Neural crest cell (in vitro differentiated cells): ENCODE measurements around the gene CTTN. TPM values are rescaled to one million over a fixed set of nuclear protein-coding genes. Genes with fewer than 3 reads are reported as not detected.
A peak's percentile ranks its signal among the peaks of the same experiment; 100 is the strongest.

Experiments used
- DNase-seq: peaks from one replicate; pipeline ENCODE4 v3.0.0; 2021; ENCODE audit warnings: low read depth, mixed read lengths, low spot score
- H3K27ac Mint-ChIP-seq: one replicate; pipeline ENCODE4 v1.8.0; 2021; ENCODE audit warnings: mild to moderate bottlenecking, mixed read lengths; ENCODE audit not compliant: unreplicated experiment
- H3K27me3 Mint-ChIP-seq: 2 replicates; pipeline ENCODE4 v1.8.0; 2021; ENCODE audit warnings: low read depth, mild to moderate bottlenecking, mixed read lengths
- H3K36me3 Mint-ChIP-seq: 2 replicates; pipeline ENCODE4 v1.8.0; 2021; ENCODE audit warnings: low read depth, mild to moderate bottlenecking, mixed read lengths
- H3K4me1 Mint-ChIP-seq: 2 replicates; pipeline ENCODE4 v1.8.0; 2021; ENCODE audit warnings: mixed read lengths
- H3K4me3 Mint-ChIP-seq: one replicate; pipeline ENCODE4 v1.8.0; 2021; ENCODE audit warnings: mild to moderate bottlenecking, mixed read lengths
- H3K9me3 Mint-ChIP-seq: 2 replicates; pipeline ENCODE4 v1.8.0; 2021; ENCODE audit warnings: mixed read lengths
- total RNA-seq: library from RNA; stranded (reverse); gene quantifications from 2 replicates; pipeline ENCODE4 v1.2.1, GENCODE V29; 2021
- TF ChIP-seq, protein P1 (sequence below): fragments of 200-600 bp; sonication (generic); conservative IDR thresholded peaks from 2 replicates; pipeline ENCODE4 v1.5.0; 2021; ENCODE audit warnings: antibody characterized with exemption, mild to moderate bottlenecking

CTTN gene
- total RNA-seq, 1 donor from 2014 or later: 146 TPM

DNA sequence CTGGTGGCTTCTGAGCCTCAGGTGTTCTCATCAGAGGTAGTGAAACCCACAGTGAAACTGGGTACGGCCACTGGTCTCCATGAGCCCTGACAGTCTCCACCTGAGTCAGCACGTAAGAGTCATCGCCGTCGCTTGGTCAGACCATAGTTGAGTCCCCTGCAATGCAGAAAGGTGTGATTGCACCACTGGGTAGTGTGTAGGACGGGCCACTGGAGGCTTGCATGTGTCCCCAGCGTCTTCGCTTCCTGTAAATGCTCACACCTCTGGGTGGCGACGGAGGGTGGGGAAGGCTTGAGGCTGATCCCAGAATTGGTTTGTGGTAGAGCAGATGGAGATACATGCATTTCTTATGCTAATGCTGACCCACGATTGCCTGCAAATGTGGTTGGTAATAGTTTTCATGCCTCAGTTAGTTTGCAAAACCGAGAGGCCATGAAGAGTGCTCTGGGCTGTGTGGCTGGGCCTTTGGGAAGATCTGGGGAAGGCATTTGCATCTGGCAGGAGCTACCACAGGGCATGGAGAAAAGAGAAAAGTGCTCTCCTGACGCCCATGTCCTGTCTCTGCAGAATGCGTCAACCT is 26.5 kb downstream of the CTTN start:
- no peaks in the 10 kb centered on the region for H3K27me3 Mint-ChIP-seq
- TF ChIP-seq, protein P1, sequence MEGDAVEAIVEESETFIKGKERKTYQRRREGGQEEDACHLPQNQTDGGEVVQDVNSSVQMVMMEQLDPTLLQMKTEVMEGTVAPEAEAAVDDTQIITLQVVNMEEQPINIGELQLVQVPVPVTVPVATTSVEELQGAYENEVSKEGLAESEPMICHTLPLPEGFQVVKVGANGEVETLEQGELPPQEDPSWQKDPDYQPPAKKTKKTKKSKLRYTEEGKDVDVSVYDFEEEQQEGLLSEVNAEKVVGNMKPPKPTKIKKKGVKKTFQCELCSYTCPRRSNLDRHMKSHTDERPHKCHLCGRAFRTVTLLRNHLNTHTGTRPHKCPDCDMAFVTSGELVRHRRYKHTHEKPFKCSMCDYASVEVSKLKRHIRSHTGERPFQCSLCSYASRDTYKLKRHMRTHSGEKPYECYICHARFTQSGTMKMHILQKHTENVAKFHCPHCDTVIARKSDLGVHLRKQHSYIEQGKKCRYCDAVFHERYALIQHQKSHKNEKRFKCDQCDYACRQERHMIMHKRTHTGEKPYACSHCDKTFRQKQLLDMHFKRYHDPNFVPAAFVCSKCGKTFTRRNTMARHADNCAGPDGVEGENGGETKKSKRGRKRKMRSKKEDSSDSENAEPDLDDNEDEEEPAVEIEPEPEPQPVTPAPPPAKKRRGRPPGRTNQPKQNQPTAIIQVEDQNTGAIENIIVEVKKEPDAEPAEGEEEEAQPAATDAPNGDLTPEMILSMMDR: no peak
- DNase-seq: no peak
- H3K4me3 Mint-ChIP-seq: no peak overlapping the region
- peaks cover 17% of the 10 kb centered on the region for H3K36me3 Mint-ChIP-seq
- H3K9me3 Mint-ChIP-seq: no peaks in the 10 kb centered on the region
- no peaks in the 10 kb centered on the region for H3K4me1 Mint-ChIP-seq
- H3K27ac Mint-ChIP-seq: no peak overlapping the region

DNA sequence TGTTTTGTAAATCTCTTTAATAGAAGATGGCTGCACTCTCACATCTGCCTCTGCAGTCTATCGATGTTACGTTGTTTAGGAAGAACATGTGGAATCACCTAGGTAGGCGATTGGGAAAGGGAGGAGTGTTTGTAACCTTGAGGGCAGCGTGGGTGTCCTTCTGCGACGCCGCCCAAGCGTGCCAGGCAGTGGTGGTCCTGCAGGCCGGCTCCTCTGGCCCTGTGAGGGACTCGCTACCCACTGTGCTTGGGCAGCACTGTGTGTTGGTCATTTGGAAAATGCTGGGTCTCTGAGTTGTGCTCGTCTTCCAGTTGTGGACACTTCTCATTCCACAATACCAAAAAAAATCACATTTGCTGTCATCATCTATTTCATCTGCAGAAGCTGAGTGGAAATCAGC is 29.1 kb downstream of the CTTN start:
- Mint-ChIP-seq H3K9me3 (no peaks in the 10 kb centered on the region), H3K4me1 (no peaks in the 10 kb centered on the region), H3K36me3 (peaks cover 14% of the 10 kb centered on the region), H3K27me3 (no peaks in the 10 kb centered on the region), H3K4me3 (no peak overlapping the region), H3K27ac (no peak overlapping the region)
- DNase-seq: no peak
- TF ChIP-seq, protein P1: no peak

DNA sequence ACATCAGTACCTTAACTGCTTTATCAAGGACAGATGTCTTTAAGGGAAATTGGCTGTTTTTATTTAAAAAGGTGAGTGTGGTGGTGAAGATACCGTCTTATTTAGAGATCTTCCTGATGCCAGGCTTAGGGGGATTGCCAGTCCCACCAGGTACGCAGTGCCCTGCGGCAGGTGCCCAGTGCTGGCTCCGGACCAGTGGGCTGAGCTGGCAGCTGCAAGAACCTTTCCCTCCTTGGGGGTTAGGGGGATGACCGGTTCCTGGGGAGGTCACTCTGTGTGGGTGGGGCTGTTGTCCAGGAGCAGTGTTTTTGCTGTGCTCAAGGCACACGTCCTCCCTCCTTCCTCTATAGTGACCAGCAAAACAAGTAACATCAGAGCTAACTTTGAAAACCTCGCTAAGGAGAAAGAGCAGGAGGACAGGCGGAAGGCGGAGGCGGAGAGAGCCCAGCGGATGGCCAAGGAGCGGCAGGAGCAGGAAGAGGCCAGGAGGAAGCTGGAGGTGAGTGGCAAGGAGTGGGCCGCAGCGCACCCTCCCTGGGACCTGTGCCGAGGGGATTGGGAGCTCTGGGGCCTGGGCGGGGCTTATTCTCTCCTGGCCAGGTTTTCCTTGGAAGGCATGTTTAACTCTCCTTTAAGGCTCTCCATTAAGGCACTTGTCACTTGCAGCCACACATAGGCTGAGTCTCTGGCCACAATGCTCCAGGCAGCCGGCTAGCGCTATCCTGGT is 30.5 kb downstream of the CTTN start:
- TF ChIP-seq, protein P1: no peak
- no peak overlapping the region for H3K4me3 Mint-ChIP-seq
- H3K27me3 Mint-ChIP-seq: no peaks in the 10 kb centered on the region
- no peak overlapping the region for H3K27ac Mint-ChIP-seq
- H3K4me1 Mint-ChIP-seq: no peaks in the 10 kb centered on the region
- H3K9me3 Mint-ChIP-seq: no peaks in the 10 kb centered on the region
- H3K36me3 Mint-ChIP-seq: peaks cover 9% of the 10 kb centered on the region
- no peak for DNase-seq

DNA sequence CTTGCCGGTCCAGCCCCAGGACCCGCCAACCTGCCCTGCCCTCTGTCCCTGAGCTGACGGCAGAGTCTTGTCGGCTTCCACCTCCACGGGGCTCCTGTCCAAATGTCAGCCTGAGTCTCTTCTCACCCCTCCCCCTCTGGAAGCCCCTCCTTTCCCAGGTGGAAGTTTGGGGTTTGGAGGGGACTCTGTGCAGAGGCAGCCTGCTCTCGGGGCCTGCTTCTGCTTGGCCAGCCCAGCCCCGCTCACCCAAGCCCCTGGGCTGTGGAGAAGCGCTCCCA is 31.0 kb downstream of the CTTN start:
- Mint-ChIP-seq H3K9me3 (no peaks in the 10 kb centered on the region), H3K4me1 (no peaks in the 10 kb centered on the region), H3K4me3 (no peak overlapping the region), H3K36me3 (peaks cover 9% of the 10 kb centered on the region), H3K27me3 (no peaks in the 10 kb centered on the region), H3K27ac (no peak overlapping the region)
- no peak for DNase-seq
- TF ChIP-seq, protein P1: no peak

DNA sequence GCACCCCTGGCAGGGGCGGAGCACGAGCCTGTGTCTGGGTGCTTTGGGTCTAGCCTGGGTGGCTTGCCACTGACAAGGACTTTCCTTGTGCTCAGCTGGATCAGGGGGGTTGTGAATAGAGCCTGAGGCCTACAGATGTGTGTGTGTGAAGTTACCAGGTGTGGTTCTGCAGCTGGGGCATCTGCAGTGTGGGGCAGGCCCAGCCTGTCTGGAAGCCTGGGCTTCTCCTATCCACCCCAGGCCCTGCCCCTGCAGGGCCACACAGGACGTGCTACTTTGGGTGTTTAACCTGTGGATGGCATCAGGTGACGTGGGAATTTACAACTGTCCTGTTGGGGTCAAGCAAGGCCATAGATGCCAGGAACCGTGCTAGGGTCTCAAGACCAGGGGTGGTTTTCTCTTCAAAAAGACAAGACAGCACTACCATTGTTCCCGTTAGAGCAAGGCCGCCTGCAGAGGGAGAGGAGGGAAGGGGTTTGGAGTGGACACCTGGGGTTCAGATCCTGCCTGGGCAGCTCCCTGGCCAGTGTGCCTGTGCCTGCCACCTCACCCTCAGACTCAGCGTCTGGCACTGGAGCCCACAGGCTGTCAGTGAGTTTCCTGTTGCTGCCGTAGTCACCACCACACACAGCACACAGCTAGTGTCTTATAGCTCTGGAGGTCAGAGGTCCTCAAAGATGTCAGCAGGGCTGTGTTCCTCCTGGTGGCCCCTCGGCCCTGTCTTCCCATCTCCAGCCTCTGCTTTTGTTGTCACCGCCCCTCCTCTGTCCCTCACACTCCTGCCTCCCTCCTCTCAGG is 31.6 kb downstream of the CTTN start:
- H3K4me1 Mint-ChIP-seq: no peaks in the 10 kb centered on the region
- H3K9me3 Mint-ChIP-seq: no peaks in the 10 kb centered on the region
- no peak overlapping the region for H3K4me3 Mint-ChIP-seq
- peaks cover 11% of the 10 kb centered on the region for H3K36me3 Mint-ChIP-seq
- H3K27me3 Mint-ChIP-seq: no peaks in the 10 kb centered on the region
- TF ChIP-seq, protein P1: no peak
- DNase-seq: no peak
- peak overlapping the region; percentile 19 for H3K27ac Mint-ChIP-seq
